Stimulated activated naive CD8-positive, alpha-beta T cell treated with anti-CD3 and anti-CD28 coated beads, Interleukin-15, amount 100 ng/mL, for 72 hours (primary cell): ENCODE results near the gene SH3PXD2B.

Source experiments
- ATAC-seq: fragments of 150-1000 bp; cut with Tn5 transposase; 2 replicates; pipeline ENCODE4 v1.10.0; 2021; ENCODE audit warnings: mild to moderate bottlenecking, moderate library complexity
- DNase-seq, 2 donors: peaks; one replicate each; pipeline ENCODE4 v3.0.0; 2021 to 2022
- H3K27ac Mint-ChIP-seq, 2 donors: one replicate each; pipeline ENCODE4 v1.8.0; 2022; ENCODE audit warnings: mild to moderate bottlenecking in 2 of 2, mixed read lengths in 2 of 2, moderate library complexity in 2 of 2
- H3K27me3 Mint-ChIP-seq: one replicate; pipeline ENCODE4 v1.8.0; 2022; ENCODE audit warnings: mixed read lengths
- H3K4me1 Mint-ChIP-seq: one replicate; pipeline ENCODE4 v1.8.0; 2022; ENCODE audit warnings: mild to moderate bottlenecking, mixed read lengths
- H3K4me3 Mint-ChIP-seq, 2 donors: one replicate each; pipeline ENCODE4 v1.8.0; 2022; ENCODE audit warnings: mild to moderate bottlenecking in 2 of 2, mixed read lengths in 2 of 2, moderate library complexity in 1 of 2
- H3K9me3 Mint-ChIP-seq, 2 donors: one replicate each; pipeline ENCODE4 v1.8.0; 2022; ENCODE audit warnings: mixed read lengths in 2 of 2

The SH3PXD2B gene

DNA sequence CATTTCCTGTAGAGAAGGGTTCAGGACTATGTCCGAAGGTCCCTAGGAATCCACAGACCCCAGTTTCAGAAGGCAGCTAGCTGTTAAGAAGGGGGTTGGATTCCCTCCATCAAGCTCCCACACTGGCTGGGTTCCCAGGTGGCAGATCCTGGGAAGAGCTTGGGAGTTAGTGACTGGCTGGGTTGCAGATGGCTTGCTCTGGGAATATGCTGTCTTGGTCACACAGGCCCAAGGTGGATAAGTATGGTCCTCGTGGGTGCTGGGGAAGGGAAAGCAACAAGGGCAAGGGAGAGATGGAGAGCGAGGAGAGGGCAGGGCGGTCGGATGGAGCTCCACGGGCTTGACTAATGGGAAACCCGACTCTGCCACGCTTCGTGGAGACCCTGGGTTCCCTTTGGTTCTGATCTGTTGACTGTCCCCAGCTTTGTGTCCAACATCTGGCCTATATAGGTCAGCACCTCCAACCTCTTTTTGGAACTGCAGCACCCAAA is 17.4 kb downstream of the SH3PXD2B start:
- DNase-seq, result no peak
- no peaks in the 10 kb centered on the region for H3K4me1 Mint-ChIP-seq
- no peaks in the 10 kb centered on the region for H3K27me3 Mint-ChIP-seq
- H3K4me3 Mint-ChIP-seq, result no peak overlapping the region
- no peaks in the 10 kb centered on the region for H3K9me3 Mint-ChIP-seq
- no peak for ATAC-seq
- no peak overlapping the region for H3K27ac Mint-ChIP-seq

DNA sequence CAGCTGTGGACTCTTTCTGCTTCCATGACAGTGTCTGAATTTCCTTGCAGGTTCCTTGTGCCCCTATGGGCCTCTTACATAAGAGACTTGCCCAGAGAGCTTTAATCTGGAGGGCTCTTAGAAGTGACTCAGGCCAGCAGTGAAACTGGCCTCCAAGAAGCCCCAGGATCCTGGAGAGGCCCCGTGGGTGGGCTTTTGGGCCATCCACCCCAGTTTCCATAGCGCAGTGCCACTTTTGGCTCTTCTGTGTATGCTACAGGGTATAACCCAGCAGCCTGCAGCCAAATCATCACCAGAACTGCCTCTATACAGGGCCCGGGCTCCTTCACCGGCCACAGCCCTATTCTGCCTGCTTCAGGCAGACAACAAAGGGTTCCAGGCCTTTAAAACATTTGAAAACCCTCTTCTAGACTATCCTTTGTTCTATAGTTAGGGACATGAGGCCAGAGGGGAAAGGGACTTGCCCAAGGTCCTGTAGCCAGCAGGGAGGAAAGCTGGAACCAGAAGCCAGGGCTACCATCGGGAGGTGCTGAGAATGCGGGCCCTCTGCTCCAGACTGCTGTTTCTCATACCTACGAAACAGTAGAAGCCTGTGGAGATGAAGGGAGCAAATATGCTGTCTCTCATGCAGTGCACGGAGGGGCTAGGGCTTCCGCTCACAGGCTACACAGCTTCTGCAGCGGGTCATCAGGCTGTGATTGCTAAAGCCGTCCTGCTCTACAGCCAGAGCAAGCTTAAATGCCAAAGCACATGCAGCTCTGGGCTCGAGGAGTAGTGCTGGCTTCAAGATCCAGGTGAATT is 18.0 kb downstream of the SH3PXD2B start:
- no peaks in the 10 kb centered on the region for H3K9me3 Mint-ChIP-seq
- no peak overlapping the region for H3K4me3 Mint-ChIP-seq
- H3K4me1 Mint-ChIP-seq, result no peaks in the 10 kb centered on the region
- ATAC-seq (no peak), DNase-seq (no peak)
- no peaks in the 10 kb centered on the region for H3K27me3 Mint-ChIP-seq
- H3K27ac Mint-ChIP-seq, result no peak overlapping the region

DNA sequence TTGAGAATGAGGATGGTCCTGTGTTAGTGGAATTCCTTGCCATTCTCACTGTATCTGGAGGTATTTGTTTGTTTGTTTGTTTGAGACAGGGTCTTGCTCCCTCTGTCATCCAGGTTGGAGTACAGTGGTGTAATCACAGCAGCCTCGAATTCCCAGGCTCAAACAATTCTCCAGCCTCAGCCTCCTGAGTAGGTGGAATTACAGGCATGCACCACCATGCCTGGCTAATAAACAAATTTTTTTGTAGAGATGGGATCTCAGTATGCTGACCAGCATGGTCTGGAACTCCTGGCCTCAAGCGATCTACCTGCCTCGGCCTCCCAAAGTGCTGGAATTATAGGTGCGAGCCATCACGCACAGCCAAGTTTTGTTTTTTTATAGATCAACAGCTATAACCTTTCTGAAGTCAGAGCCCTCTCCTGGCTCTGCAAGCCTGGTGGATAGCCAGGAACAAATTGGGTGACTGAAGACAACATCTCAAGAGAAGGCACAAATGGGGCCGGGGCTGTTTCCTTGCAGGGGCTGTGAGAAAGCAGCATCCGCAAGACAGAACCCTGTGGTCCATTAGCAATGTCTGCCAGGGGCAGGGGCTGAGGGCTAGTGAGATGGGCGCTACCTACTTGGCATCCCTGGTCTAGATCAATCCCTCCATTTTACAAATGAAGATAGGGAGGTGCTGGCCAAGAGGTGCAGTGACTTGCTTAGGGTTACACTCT is 18.8 kb downstream of the SH3PXD2B start:
- Mint-ChIP-seq H3K27me3 (no peaks in the 10 kb centered on the region), H3K4me1 (no peaks in the 10 kb centered on the region), H3K9me3 (no peaks in the 10 kb centered on the region), H3K4me3 (no peak overlapping the region), H3K27ac (no peak overlapping the region)
- no peak for ATAC-seq
- DNase-seq, result no peak

DNA sequence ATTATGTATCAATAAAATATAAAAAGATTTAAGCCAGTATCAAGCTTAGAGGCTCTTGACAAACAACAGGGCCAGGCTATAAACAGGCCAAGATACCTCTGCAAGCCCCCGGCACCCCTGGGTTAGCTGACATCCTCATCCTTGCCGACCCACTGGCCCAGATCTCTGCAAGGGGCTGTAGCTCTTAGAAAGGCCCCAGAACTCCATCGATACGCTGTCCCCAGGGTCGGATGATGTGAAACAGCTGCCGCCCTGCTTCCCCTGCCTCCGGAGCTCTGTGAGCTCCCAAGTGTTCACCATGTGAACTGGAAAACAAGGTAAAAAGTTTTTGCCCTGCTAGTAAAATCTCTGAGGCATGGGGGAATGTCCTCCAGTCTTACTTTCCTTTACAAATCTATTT is 20.1 kb downstream of the SH3PXD2B start:
- DNase-seq (no peak), ATAC-seq (no peak)
- no peaks in the 10 kb centered on the region for H3K9me3 Mint-ChIP-seq
- H3K4me3 Mint-ChIP-seq, result no peak overlapping the region
- no peaks in the 10 kb centered on the region for H3K27me3 Mint-ChIP-seq
- no peak overlapping the region for H3K27ac Mint-ChIP-seq
- no peaks in the 10 kb centered on the region for H3K4me1 Mint-ChIP-seq

DNA sequence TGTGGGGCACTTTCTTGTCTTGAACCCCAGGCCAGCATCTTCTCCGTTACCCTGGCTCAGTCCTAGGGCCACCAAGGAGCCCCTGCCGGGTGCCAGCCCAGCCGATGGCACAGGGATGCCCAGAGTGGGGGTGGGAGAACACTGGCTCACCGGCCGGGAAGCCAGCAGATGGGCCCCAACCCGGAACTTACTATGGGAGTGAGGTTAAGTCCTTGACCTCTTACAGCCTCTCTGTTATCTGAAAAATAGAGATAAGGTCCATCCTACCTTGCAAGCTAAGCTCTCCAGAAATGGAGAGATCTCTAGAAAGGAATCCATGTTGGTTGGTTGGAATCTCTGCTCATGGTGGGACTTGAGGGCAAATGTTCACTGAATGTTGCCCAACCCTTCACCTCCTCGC is 20.8 kb downstream of the SH3PXD2B start:
- DNase-seq (no peak), ATAC-seq (no peak)
- Mint-ChIP-seq H3K27me3 (no peaks in the 10 kb centered on the region), H3K27ac (no peak overlapping the region), H3K9me3 (no peaks in the 10 kb centered on the region), H3K4me1 (no peaks in the 10 kb centered on the region), H3K4me3 (no peak overlapping the region)

DNA sequence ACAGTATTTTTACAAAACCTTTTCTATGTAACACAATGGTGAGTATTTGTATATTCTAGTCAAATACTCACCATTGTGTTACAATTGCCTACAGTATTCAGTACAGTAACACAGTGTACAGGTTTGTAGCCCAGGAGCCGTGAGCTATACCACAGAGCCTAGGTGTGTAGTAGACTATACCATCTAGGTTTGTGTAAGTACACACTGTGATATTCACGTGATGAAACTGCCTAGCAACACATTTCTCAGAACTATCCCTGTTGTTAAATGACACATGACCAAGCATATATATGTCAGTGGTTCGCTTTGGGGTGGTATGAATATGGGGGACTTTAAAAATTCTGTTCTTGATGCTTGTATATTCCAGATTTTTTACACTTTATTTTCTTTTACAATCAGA is 21.3 kb downstream of the SH3PXD2B start:
- Mint-ChIP-seq H3K27ac (no peak overlapping the region), H3K27me3 (no peaks in the 10 kb centered on the region), H3K4me3 (no peak overlapping the region), H3K4me1 (no peaks in the 10 kb centered on the region), H3K9me3 (no peaks in the 10 kb centered on the region)
- no peak for DNase-seq
- no peak for ATAC-seq

DNA sequence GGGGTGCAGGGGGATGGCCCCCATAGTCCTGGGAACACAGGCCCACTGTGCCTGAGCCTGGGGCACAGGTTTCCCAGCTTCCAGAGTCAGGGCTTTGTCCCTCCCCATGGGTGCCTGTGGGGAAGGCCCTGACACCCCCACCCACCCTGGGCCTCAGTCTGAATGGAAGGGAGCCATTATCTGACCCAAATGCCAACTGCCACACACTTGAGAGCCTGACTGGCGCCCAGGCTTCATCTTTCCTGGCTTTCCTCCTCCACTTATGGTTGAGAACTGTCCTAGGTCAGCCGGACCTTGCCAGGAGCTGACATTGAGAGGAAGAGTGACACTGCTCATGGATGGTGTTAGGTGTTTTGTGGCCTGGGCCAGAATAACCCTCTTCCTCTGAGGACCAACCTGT is 24.0 kb downstream of the SH3PXD2B start:
- ATAC-seq, result no peak
- no peaks in the 10 kb centered on the region for H3K9me3 Mint-ChIP-seq
- H3K27me3 Mint-ChIP-seq, result peaks cover 3% of the 10 kb centered on the region

DNA sequence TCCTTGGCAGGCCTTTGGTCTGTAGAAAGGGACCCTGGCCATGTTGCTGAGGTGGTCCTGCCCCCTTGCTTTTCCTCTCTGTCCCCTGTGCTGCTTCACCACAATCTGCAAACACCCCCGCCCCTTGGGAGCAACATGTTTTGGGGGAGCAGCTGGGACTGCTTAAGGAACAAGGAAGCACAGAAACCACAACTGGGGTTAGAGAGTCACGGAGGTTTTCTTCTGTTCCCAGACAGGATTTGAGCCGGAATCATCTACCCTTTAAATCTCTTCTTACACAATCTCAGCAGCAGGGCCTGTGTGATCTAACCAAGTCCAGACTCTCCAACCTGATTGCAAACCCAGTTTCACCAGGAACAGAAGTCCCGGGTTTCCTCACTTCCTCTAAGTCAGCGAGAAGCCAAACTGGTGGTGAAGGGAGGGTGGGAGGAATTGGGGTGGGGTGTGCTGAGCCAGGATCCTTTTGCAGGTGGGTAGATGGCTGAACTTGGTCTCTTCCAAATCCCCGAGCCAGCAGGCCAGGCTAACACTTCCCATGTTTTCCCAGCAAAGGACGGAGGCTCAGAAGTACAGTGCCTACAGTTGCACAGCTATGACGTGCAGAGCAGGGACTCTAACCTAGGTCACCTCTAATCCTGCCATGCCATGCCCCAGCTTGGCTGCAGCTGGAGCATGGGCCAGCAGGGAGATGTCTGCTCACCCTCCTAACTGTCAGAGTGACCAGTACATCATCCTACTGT is 25.0 kb downstream of the SH3PXD2B start:
- Mint-ChIP-seq H3K4me3 (no peak overlapping the region), H3K4me1 (no peaks in the 10 kb centered on the region), H3K27ac (no peak overlapping the region), H3K9me3 (no peaks in the 10 kb centered on the region), H3K27me3 (peaks cover 9% of the 10 kb centered on the region)
- ATAC-seq (no peak), DNase-seq (no peak)

More for the DNA sequence above, 24.0 kb downstream of the SH3PXD2B start:
- H3K4me1 Mint-ChIP-seq, result no peaks in the 10 kb centered on the region
- no peak for DNase-seq
- H3K27ac Mint-ChIP-seq, result no peak overlapping the region
- no peak overlapping the region for H3K4me3 Mint-ChIP-seq

DNA sequence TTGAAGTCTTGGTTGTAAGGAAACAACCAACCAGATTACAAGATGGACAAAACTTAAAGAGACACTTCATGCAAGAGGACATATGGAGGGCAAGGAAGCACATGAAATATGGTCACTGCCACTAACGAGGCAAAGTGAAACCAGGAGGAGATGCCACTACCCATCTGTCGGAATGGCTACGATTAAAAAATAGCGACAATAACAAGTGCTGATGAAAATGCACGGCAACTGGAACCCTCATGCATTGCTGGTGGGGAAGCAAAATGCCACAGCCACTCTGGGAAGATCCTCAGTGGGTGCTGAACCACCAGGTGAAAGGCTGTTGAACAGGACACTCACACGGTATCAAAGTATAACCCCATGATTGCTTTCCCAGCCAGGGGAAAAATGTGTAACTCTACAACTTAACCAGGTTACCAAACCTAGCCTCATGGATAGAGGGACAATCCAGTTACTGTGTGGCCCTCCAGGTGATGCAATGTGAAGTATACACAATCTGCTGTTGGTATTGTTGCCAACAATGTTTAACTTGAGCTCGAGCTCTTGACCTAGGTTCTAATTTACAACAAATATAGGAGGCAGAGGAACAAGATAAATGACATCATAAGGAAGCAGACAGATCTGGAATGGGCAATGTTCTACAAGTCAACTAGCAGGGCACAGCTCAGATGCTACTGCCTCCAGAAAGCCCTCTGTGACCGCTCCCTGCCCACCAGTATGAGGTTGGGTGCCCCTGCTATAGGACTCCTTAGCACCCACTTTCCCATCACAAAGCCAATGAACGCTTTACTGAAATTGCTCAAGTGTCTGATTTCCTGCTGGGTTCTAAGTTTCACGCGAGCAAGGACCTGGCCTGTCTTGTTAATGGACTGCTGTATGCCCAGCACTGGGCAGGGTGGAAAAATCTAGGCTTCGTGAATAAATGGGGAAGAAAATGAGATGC is 25.8 kb downstream of the SH3PXD2B start:
- no peaks in the 10 kb centered on the region for H3K9me3 Mint-ChIP-seq
- peaks cover 9% of the 10 kb centered on the region for H3K27me3 Mint-ChIP-seq
- no peak for ATAC-seq
- H3K4me3 Mint-ChIP-seq, result no peak overlapping the region
- H3K27ac Mint-ChIP-seq, result no peak overlapping the region
- no peaks in the 10 kb centered on the region for H3K4me1 Mint-ChIP-seq
- DNase-seq, result no peak

DNA sequence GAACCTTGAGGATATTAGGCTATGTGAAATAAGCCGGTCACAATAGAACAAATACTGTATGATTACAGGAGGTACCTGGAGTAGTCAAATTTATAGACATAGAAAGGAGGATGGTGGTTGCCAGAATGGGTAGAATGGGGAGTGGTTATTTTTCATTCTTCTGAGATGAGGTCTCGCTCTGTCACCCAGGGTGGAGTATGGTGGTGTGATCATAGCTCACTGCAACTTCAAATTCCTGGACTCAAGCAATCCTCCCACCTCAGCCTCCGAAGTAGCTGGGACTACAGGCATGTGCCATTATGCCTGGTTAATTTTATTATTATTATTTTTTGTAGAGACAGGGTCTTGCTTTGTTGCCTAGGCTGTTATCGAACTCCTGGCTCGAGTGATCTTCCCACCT is 27.1 kb downstream of the SH3PXD2B start:
- ATAC-seq, result no peak
- Mint-ChIP-seq H3K4me3 (no peak overlapping the region), H3K27me3 (peaks cover 9% of the 10 kb centered on the region), H3K4me1 (no peaks in the 10 kb centered on the region), H3K9me3 (no peaks in the 10 kb centered on the region), H3K27ac (no peak overlapping the region)
- DNase-seq, result no peak

DNA sequence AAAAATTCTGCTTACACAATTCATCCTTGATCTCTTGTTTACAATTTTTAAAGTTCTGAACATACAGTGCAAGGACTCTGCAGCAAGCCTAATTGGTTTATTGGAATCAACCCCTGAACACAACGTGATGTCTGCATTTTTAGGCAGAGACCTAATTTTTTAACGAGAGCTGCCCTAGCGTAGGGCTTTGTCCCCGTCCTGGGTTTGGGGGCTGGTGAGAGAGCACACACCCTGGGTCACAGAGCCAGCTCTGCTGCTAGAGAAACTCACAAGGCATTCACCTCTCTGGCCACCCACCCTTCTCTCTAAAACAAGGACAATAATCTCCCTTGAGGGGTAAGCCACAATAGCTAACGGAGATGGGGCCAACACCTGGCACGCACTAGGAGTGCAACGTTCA is 28.2 kb downstream of the SH3PXD2B start:
- DNase-seq (no peak), ATAC-seq (no peak)
- Mint-ChIP-seq H3K4me1 (no peaks in the 10 kb centered on the region), H3K9me3 (no peaks in the 10 kb centered on the region), H3K27me3 (peaks cover 9% of the 10 kb centered on the region), H3K27ac (no peak overlapping the region), H3K4me3 (no peak overlapping the region)

DNA sequence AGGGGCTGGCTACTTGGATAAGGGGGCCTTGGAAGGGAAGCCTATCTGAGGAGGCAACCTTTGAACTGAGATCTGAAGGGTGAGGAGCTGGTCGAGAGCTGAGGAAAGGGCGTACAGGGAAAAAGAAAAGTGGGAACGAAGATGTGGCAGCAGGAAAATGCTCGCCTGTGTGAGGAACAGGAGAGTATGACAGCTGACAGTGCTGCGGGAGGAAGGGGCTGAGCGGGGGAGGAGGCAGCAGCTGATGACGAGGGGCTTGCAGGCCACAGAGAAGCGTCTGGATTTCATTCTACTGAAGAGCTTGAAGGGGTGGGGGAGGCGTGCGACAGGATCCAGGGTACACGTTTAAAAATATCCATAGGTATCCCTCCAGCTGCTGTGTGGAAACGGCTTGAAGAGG is 28.9 kb downstream of the SH3PXD2B start:
- Mint-ChIP-seq H3K27ac (no peak overlapping the region), H3K4me3 (no peak overlapping the region), H3K9me3 (no peaks in the 10 kb centered on the region), H3K4me1 (no peaks in the 10 kb centered on the region), H3K27me3 (peaks cover 9% of the 10 kb centered on the region)
- DNase-seq (no peak), ATAC-seq (no peak)

DNA sequence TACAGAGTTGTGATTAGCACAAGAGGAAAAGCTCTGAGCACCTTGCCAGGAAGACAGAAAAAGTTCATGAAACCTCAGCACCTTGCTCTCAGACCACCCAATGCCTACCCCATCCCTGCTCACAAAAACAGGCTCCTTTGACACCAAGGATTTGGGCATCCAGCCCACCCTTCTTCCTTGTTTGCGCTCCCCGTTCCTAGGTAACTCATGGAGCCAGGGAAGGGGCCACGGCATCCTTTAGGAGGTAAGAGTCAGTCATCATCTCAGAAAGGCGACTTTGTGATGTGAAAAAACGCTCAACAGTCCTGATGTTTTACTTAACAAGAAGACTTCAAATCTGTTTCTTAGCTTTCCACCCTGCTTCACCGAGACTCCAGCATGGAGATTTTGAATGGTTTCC is 29.5 kb downstream of the SH3PXD2B start:
- ATAC-seq, result no peak
- H3K27ac Mint-ChIP-seq, result peak overlapping the region in 1 of 2 donors; percentile 4
- H3K27me3 Mint-ChIP-seq, result peaks cover 9% of the 10 kb centered on the region
- H3K9me3 Mint-ChIP-seq, result no peaks in the 10 kb centered on the region
- no peaks in the 10 kb centered on the region for H3K4me1 Mint-ChIP-seq
- no peak for DNase-seq
- H3K4me3 Mint-ChIP-seq, result no peak overlapping the region

DNA sequence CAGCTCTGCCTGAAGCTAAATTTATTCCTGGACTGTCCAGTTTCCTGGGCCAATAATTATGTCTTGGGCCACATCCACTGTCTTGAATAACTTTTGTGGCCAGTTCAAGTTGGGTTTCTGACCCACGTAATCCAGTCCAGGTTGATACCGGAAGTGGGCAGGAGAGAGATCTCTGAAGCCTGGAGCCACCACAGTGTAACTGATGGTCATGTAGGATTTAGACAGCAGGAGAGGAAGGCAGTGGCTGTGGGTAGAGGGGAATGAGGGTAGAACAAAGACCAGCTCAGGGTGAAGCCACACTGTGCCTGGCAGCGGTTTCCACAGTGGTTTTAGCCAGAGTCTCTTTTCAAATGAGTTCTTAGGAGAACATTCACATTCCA is 30.2 kb downstream of the SH3PXD2B start:
- DNase-seq (no peak), ATAC-seq (no peak)
- no peak overlapping the region for H3K4me3 Mint-ChIP-seq
- peaks cover 9% of the 10 kb centered on the region for H3K27me3 Mint-ChIP-seq
- no peaks in the 10 kb centered on the region for H3K4me1 Mint-ChIP-seq
- H3K27ac Mint-ChIP-seq, result no peak overlapping the region
- no peaks in the 10 kb centered on the region for H3K9me3 Mint-ChIP-seq
